Embryonic facial prominence (tissue), 1 donor: ENCODE results near the gene CCDC89.

Experiments
- DNase-seq: peaks from one replicate; pipeline ENCODE4 v3.0.0-alpha.2; 2016; ENCODE audit errors: extremely low spot score

CCDC89 gene

DNA sequence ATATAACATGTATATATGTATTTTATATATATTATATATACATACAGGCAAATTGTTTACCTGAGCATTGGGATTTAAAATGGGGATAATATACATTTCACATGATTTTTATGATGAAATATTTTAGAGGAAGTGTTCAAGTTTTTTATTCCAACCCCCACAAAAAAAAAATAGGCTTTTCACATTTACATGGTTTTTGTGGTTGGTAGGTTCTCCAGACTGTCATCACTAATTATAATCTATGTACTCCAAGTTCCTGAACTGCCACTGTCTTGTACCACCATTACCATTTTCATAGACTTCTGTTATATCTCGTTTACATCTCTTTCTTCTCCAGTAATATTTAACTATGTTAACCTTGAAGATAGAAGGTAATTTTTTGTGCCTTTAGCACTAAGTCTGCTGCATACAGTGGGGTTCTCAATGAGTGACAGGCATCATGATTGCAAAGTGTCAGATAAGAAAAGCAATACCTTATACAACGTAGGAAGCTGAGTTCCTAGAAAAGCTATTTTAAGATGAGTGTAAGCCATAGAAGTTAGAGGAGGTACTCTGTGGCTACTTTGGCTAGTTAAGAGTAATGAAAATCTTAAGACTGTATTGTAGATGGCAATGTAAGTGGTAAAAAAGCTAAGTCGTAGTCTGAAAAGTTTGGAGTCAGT lies 33.1 kb downstream of the CCDC89 start:
- DNase-seq, result no peak

DNA sequence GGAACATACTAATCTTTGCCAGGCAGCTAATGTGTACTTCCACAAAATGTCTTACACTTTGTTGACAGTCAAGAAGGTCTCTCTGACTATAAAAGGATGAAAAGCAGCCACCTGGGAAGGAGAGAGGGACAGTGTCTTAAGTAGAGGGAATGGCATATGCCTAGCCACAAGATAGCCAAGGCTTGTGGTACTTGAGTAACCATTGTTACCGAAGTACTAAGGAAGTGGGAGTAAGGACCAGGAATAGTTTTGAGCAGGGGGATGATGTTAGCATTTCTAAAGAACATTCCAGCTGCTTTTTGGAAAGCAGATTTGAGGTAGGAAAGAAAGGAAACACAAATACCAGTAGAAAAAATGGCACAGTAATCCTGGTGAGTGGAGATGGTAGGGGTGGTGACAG lies 34.9 kb downstream of the CCDC89 start:
- no peak for DNase-seq

GRCh38 chr11:85647604-85648299 lies 38.2 kb downstream of the CCDC89 start, which contains the start of gene TMEM126A:
Gene TMEM126A, plus strand, starts transcription at chr11:85647967. Its CDS starts 2,289 bp downstream, at chr11:85650256.
- DNase-seq, result no peak

DNA sequence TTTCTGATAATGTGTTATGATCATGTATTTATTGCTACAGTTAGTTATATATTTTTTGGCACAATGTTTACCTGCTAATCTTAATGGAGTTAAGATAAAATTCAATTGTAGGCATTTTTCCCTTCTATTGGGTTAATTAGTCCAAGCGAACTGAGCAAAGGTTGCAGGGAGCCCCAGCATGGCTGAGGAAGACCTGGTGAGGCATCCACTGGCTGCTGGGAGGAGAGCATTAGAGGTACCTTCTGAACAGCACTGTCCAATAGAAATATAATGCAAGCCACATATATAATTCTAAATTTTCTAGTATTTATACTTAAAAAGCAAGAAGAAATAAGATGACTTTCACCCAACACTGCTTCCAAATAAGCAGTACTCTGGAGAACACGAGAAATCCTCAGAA lies 38.9 kb downstream of the CCDC89 start:
- DNase-seq, result no peak

DNA sequence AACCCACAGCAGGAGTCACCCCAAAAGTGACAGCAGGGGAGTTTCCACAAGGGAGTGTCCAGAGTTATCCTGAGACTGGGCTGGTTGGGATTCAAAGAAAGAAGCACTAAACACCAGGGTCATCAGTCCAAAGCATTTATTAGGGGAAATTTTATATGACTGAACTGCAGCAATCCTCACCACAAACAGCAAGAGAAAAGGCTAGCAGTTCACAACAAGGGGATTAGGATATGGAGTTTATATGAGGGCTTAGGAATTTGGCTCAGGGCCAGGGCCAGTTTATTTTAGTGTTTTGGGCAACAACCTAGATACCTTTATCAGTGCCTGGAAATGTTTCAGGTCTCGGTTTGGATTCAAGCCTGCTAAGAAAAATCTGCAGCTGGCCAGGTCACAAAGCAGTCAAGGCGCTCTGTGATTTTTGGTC lies 42.8 kb downstream of the CCDC89 start:
- no peak for DNase-seq

DNA sequence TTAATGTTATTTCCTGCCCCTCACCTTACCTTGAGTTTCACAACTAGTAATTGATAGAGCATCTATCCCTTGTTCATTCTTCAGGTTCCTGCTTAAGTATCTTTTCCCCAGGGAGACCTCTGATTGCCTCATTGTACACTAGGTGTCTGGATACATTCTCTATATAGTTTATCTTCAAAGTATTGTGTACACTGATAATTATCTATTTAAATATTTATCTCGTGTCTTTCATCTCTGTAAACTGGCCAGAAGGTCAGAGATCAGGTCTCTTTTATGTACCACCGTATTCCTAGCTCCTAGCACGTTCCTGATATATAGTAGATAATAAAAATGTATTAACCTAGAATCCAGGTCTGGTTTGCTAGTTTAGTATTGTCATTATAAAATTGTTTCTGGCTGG lies 51.2 kb downstream of the CCDC89 start:
- no peak for DNase-seq
